GM23248 (cell line): Measurements from ENCODE around the gene DNAH11.

Experiments
- EZH2 ChIP-seq: fragments of 200-600 bp; sonication (generic); IDR thresholded peaks from 2 replicates; pipeline ENCODE4 v1.6.1; 2018; ENCODE audit warnings: antibody characterized with exemption, mild to moderate bottlenecking; ENCODE audit not compliant: insufficient read depth, poor library complexity, severe bottlenecking
- EZH2phosphoT487 ChIP-seq: fragments of 200-600 bp; sonication (generic); IDR thresholded peaks from 2 replicates; pipeline ENCODE4 v1.6.1; 2018; ENCODE audit warnings: antibody characterized with exemption, moderate library complexity, mild to moderate bottlenecking, low read depth; ENCODE audit not compliant: insufficient read depth

GRCh38 chr7:21500117-21500832 lies 42.6 kb upstream of the DNAH11 start:
- TF ChIP-seq EZH2phosphoT487: no peak
- TF ChIP-seq EZH2: no peak
